HG02840 (cell line): ENCODE results near the gene TFIP11.
"Not testable (repeated sequence)": the region's sequence is repeated elsewhere in the genome, so short reads cannot be mapped to it uniquely, and the experiment has no call there.

Experiments
- ATAC-seq: cut with Tn5 transposase; IDR thresholded peaks from one replicate; pipeline ENCODE4 v1.9.1; 2021; ENCODE audit warnings: mild to moderate bottlenecking, moderate library complexity, moderate number of reproducible peaks; ENCODE audit not compliant: unreplicated experiment, low FRiP score

The TFIP11 gene

GRCh38 chr22:26542831-26543230 is 30.6 kb upstream of the TFIP11 start:
- ATAC-seq, result no peak

GRCh38 chr22:26541167-26541819 is 29.0 kb upstream of the TFIP11 start:
- no peak for ATAC-seq

- ATAC-seq, result no peak
Measured at GRCh38 chr22:26540119-26540518, 27.8 kb upstream of the TFIP11 start.

- no peak for ATAC-seq
Measured at GRCh38 chr22:26536762-26537134, 24.5 kb upstream of the TFIP11 start.

GRCh38 chr22:26536056-26536761 is 23.9 kb upstream of the TFIP11 start:
- ATAC-seq, result no peak

- ATAC-seq, result no peak
Measured at GRCh38 chr22:26535603-26535908, 23.3 kb upstream of the TFIP11 start.

GRCh38 chr22:26534874-26535602 is 22.8 kb upstream of the TFIP11 start:
- no peak for ATAC-seq

GRCh38 chr22:26534171-26534855 is 22.0 kb upstream of the TFIP11 start:
- no peak for ATAC-seq

- ATAC-seq, result no peak
Measured at GRCh38 chr22:26529345-26529744, 17.1 kb upstream of the TFIP11 start.

- ATAC-seq, result not testable (repeated sequence)
Measured at GRCh38 chr22:26528518-26528917, 16.2 kb upstream of the TFIP11 start.

GRCh38 chr22:26527574-26528465 is 15.5 kb upstream of the TFIP11 start:
- no peak for ATAC-seq

- ATAC-seq, result no peak
Measured at GRCh38 chr22:26527167-26527566, 14.9 kb upstream of the TFIP11 start.

GRCh38 chr22:26525946-26526564 is 13.8 kb upstream of the TFIP11 start:
- ATAC-seq, result no peak

- no peak for ATAC-seq
Measured at GRCh38 chr22:26524870-26525269, 12.6 kb upstream of the TFIP11 start.

GRCh38 chr22:26522592-26522991 is 10.3 kb upstream of the TFIP11 start:
- no peak for ATAC-seq

- no peak for ATAC-seq
Measured at GRCh38 chr22:26522012-26522411, 9.7 kb upstream of the TFIP11 start.

- ATAC-seq, result no peak
Measured at GRCh38 chr22:26517429-26517828, 5.2 kb upstream of the TFIP11 start.

- ATAC-seq, result no peak
Measured at GRCh38 chr22:26516503-26516902, 4.2 kb upstream of the TFIP11 start.

GRCh38 chr22:26515931-26516330 is 3.7 kb upstream of the TFIP11 start:
- ATAC-seq, result no peak
